SK-N-MC (cell line): ENCODE measurements around the gene MTMR3.
"Not testable (repeated sequence)": the region's sequence is repeated elsewhere in the genome, so short reads cannot be mapped to it uniquely, and the experiment has no call there.

Experiments used
- DNase-seq: peaks from one replicate; pipeline ENCODE4 v3.0.0-alpha.2; 2011; ENCODE audit warnings: low read depth, low spot score
- H3K27ac ChIP-seq: fragments of 200-600 bp; sonication (generic); 2 replicates; pipeline ENCODE4 v1.5.1; 2016; ENCODE audit warnings: mixed run types
- H3K36me3 ChIP-seq: fragments of 200-600 bp; sonication (generic); 2 replicates; pipeline ENCODE4 v1.6.1; 2017; ENCODE audit warnings: antibody characterized with exemption, low read length, mixed read lengths; ENCODE audit not compliant: insufficient read depth
- H3K4me3 ChIP-seq: fragments of 200-600 bp; sonication (generic); 2 replicates; pipeline ENCODE4 v1.5.1; 2016
- H3K9ac ChIP-seq: fragments of 200-600 bp; sonication (generic); 2 replicates; pipeline ENCODE4 v1.8.0; 2017; ENCODE audit warnings: mixed run types, mixed read lengths; ENCODE audit not compliant: insufficient read length
- H3K9me3 ChIP-seq: fragments of 200-600 bp; sonication (generic); 2 replicates; pipeline ENCODE4 v1.6.1; 2017; ENCODE audit warnings: low read depth, mild to moderate bottlenecking, antibody characterized with exemption, low read length, moderate library complexity, mixed read lengths
- EZH2 ChIP-seq: fragments of 200-600 bp; sonication (generic); IDR thresholded peaks from one replicate; pipeline ENCODE4 v1.6.1; 2017; ENCODE audit warnings: antibody characterized with exemption
- FOXP2 ChIP-seq: optimal IDR thresholded peaks from 2 replicates; pipeline ENCODE3; 2011; ENCODE audit warnings: mild to moderate bottlenecking, moderate library complexity; ENCODE audit not compliant: insufficient read depth; ENCODE audit errors: extremely low read length, control extremely low read depth
- POLR2AphosphoS5 ChIP-seq: IDR thresholded peaks from 2 replicates; pipeline ENCODE4 v1.6.1; 2012; ENCODE audit warnings: mild to moderate bottlenecking, low read depth, low read length, borderline replicate concordance

MTMR3 gene

DNA sequence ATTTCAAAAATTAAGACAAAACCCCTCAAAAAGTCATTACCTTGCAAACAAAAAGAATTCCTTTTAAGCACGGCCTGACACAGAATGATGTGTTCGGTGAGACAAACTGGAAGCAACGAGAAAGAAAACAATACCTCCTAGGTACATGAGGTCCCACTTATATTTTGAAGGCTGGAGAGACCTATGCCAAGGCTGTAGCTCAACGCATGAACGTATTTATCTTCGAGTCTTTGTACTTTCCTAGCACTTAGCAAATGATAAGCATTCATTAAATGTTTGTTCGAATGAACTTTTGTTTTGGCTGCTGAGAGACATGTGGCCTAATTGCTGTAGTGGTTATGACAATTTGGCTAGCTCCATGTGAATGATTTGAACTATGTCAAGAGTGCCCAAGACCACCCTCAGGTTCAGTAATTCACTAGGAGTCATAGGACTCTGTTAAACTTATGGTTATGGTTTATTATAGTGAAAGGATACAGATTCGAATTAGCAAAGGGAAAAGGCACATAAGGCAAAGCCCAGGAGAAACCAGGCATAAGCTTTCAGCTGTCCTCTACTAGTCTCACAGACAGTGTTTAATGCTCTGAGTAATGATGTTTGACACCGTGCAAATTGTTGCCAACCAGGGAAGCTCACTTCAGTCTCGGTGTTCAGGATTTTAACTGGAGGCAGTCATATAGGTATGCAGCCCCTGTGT is 171.2 kb downstream of the MTMR3 start:
- no peak overlapping the region for H3K27ac ChIP-seq
- no peak for DNase-seq
- no peak for TF ChIP-seq FOXP2
- H3K9ac ChIP-seq, result no peak overlapping the region
- no peak overlapping the region for H3K4me3 ChIP-seq
- H3K9me3 ChIP-seq, result no peaks in the 10 kb centered on the region
- H3K36me3 ChIP-seq, result no peaks in the 10 kb centered on the region

DNA sequence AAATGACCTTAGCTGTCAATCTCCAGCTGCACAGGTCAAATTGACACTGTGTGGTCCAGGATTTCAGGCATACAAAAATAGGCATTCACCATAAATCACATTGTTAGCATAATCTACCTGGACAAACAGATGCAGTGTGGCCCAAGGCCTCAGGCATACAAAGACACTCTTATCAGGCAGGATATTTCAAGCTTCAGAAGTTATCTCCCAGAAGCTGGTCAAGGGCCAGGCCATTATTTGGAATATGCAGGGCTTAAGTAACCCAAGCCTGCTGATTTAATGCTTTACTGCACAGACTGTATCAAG is 171.7 kb downstream of the MTMR3 start:
- Histone ChIP-seq H3K4me3 (no peak overlapping the region), H3K9me3 (no peaks in the 10 kb centered on the region), H3K9ac (no peak overlapping the region), H3K27ac (no peak overlapping the region), H3K36me3 (no peaks in the 10 kb centered on the region)
- no peak for DNase-seq
- TF ChIP-seq EZH2 (no peak), POLR2AphosphoS5 (no peak), FOXP2 (no peak)

DNA sequence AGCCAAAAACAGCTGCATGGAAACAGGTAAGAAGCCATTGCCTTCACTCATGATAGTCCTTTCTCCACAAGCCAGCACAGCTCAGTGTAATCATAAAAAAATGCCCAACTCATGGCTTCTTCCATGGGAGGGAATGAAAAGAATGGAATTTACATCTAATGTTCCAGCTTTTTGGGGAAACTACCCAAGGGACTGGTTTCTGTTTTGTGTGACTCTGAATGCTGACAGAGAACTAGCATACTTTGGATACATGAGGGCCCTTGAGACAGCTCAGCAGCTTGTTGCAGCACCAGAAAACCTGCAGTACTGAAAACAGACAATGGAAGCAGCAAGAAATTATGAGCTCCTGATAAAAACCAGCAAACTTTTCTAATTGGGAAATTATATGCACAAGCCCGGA is 173.0 kb downstream of the MTMR3 start:
- no peak overlapping the region for H3K9ac ChIP-seq
- no peaks in the 10 kb centered on the region for H3K9me3 ChIP-seq
- H3K36me3 ChIP-seq, result no peaks in the 10 kb centered on the region
- TF ChIP-seq POLR2AphosphoS5 (no peak), EZH2 (no peak), FOXP2 (no peak)
- no peak overlapping the region for H3K27ac ChIP-seq
- H3K4me3 ChIP-seq, result no peak overlapping the region
- DNase-seq, result no peak

DNA sequence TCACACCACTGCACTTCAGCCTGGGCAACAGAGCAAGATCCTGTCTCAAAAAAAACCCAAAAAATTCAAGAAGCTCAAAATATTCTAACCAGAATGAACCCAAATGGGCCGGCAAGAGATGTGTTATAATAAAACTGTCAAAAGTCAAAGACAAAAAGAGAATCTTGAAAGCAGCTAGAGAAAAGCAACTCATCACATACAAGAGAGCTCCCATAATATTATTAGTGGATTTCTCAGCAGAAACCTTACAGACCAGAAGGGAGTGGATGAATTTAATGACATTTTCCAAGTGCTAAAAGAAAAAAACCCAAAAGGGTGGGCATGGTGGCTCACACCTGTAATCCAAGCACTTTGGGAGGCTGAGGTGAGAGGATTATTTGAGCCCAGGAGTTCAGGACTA is 174.4 kb downstream of the MTMR3 start:
- H3K9me3 ChIP-seq, result no peaks in the 10 kb centered on the region
- H3K27ac ChIP-seq, result no peak overlapping the region
- DNase-seq, result no peak
- H3K36me3 ChIP-seq, result no peaks in the 10 kb centered on the region
- H3K9ac ChIP-seq, result no peak overlapping the region
- H3K4me3 ChIP-seq, result no peak overlapping the region
- TF ChIP-seq FOXP2, result no peak

DNA sequence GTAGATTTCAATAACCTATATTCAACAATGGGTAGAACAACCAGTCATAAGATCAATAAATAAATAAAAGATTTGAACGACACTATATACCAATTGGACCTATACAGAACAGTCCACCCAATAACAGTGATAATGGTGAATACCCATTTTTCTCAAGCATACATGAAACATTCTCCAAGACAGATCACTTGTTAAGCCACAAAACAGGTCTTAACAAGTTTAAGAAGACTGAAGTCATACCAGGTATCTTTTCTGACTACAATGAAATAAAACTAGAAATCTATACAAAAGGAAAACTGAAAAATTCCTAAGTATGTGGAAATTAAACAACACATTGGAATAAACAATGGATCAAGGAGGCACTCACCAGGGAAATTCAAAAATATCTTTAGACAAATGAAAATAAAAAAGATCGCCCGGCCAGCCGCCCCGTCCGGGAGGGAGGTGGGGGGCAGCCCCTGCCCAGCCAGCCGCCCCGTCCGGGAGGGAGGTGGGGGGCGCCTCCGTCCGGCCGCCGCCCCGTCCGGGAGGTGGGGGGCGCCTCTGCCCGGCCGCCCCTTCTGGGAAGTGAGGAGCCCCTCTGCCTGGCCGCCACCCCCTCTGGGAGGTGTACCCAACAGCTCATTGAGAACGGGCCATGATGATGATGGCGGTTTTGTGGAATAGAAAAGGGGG is 176.5 kb downstream of the MTMR3 start:
- H3K27ac ChIP-seq, DNase-seq, H3K4me3 ChIP-seq, H3K9ac ChIP-seq, H3K36me3 ChIP-seq, H3K9me3 ChIP-seq: not testable (repeated sequence)

DNA sequence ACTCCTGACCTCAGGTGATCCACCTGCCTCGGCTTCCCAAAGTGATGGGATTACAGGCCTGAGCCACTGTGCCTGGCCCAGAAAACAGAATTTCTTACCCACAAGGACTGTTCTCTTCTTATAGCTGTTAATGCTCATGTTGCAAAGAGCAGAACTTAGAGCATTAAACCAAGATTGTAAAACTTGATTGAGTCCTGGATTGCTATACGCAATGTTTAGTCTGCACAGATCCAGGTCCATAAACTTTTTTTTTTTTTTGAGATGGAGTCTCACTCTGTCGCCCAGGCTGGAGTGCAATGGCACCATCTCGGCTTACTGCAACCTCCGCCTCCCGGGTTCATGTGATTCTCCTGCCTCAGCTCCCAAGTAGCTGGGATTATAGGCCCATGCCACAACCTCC is 178.1 kb downstream of the MTMR3 start:
- not testable (repeated sequence) for H3K9ac ChIP-seq, DNase-seq, H3K27ac ChIP-seq, H3K4me3 ChIP-seq, H3K36me3 ChIP-seq, H3K9me3 ChIP-seq

DNA sequence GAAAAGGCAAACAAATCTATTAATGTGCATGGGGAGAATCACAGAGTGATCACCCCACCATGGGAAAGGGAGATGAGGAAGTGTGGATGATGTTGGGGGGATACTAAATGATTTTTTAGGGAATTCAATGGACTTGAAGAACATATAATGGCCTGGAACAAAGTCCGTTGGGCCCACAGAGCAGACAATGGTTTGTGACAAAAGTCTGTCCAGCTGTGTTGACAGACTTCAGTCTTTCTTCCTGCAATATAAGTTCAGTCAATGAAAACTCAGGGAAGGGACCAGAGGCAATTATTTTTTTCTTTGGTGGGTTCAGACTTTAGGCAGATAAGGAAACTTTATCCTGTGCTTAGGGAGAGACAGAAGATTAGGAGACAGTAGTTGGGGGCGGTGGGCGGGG is 179.3 kb downstream of the MTMR3 start:
- Histone ChIP-seq H3K36me3 (no peaks in the 10 kb centered on the region), H3K9me3 (no peaks in the 10 kb centered on the region), H3K9ac (no peak overlapping the region), H3K27ac (no peak overlapping the region), H3K4me3 (no peak overlapping the region)
- TF ChIP-seq FOXP2 (no peak), POLR2AphosphoS5 (no peak), EZH2 (no peak)
- DNase-seq, result no peak

DNA sequence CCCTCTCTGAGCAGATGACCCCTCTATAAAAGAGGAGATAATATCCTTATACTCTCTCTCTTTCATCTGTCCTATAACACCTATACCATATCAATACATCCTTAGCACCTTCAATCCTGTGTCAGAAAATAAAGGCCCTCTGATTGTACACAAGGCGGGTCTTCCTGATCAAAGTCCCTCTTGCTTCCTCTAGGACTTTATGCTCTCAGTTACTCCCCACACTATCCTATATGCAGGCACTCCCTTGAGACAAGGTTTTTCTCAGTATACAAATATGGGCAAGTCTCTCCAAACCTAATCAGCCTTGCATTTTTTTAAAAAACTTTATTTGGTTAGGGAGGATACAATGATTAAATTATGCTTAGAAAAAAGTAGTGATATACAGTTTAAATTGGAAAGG is 180.0 kb downstream of the MTMR3 start:
- H3K4me3 ChIP-seq, result no peak overlapping the region

DNA sequence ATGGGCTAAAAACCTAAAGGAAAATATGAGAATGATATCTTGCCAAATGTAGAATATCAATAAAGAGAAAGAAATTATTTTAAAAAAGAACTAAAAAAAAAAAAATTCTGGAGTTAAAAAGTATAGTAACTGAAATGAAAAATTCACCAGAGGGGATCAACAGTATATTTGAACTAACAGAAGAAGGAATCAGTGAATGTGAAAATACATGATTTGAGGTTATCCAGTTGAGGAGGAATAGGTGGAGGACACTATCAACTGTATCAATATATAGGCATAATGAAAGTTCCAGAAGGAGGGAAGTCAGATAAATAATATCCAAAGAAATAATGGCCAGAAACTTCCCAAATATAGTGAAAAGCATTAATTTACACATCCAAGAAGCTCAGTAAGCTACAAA is 181.2 kb downstream of the MTMR3 start:
- H3K4me3 ChIP-seq, result no peak overlapping the region
- no peak for TF ChIP-seq POLR2AphosphoS5
- TF ChIP-seq EZH2, result no peak
- no peak for TF ChIP-seq FOXP2
- H3K9ac ChIP-seq, result no peak overlapping the region
- DNase-seq, result no peak
- H3K27ac ChIP-seq, result no peak overlapping the region
- H3K36me3 ChIP-seq, result no peaks in the 10 kb centered on the region
- no peaks in the 10 kb centered on the region for H3K9me3 ChIP-seq

More for the DNA sequence above, 180.0 kb downstream of the MTMR3 start:
- TF ChIP-seq FOXP2 (no peak), EZH2 (no peak), POLR2AphosphoS5 (no peak)
- no peaks in the 10 kb centered on the region for H3K36me3 ChIP-seq
- DNase-seq, result no peak
- H3K27ac ChIP-seq, result no peak overlapping the region
- no peak overlapping the region for H3K9ac ChIP-seq
- H3K9me3 ChIP-seq, result no peaks in the 10 kb centered on the region

DNA sequence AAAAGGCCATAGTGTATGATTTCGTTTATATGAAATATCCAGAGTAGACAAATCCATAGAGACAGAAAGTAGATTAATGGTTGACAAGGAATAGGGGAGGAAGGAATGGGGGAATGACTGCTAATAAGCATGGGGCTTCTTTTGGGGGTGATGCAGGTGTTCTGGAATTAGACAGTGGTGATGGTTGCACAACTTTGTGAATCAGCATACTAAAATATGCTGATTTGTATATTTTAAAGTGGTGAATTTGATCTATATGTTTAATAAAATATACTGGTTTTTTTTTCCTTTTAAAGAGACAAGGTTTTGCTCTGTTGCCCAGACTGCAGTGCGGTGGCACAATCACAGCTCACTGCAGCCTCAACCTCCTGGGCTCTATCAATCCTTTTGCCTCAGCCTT is 190.8 kb downstream of the MTMR3 start:
- DNase-seq, result no peak
- Histone ChIP-seq H3K9ac (no peak overlapping the region), H3K4me3 (no peak overlapping the region), H3K36me3 (no peaks in the 10 kb centered on the region), H3K27ac (no peak overlapping the region), H3K9me3 (no peaks in the 10 kb centered on the region)
- TF ChIP-seq POLR2AphosphoS5, result no peak
- TF ChIP-seq FOXP2, result no peak
- TF ChIP-seq EZH2, result no peak
